Heart left ventricle (tissue), 16 donors: ENCODE measurements around the gene OPRD1. TPM values are rescaled to one million over a fixed set of nuclear protein-coding genes. Genes with fewer than 3 reads are reported as not detected.

Source experiments
- ATAC-seq, 4 donors: fragments of 200-7000 bp; cut with Tn5 transposase; one replicate each; pipeline ENCODE4 v1.9.1; 2020 to 2022; ENCODE audit warnings: moderate library complexity in 4 of 4, mild to moderate bottlenecking in 3 of 4, moderate number of reproducible peaks in 1 of 4
- DNase-seq, 5 donors: peaks; one replicate each; pipeline ENCODE4 v3.0.0-alpha.2; 2020
- H3K27ac ChIP-seq, 12 donors: fragments of 200-600 bp; sonication (generic) in 4 of 12; one replicate each; pipeline versions ENCODE4 v1.5.0 to v1.8.0; 2016 to 2022; ENCODE audit warnings: mild to moderate bottlenecking in 2 of 12
- H3K27me3 ChIP-seq, 9 donors: fragments of 200-600 bp; sonication (generic) in 2 of 9; one replicate each; pipeline versions ENCODE4 v1.5.1 to v1.8.0; 2016 to 2022; ENCODE audit warnings: mild to moderate bottlenecking in 3 of 9
- H3K36me3 ChIP-seq, 9 donors: fragments of 200-600 bp; sonication (generic) in 2 of 9; one replicate each; pipeline versions ENCODE4 v1.5.0 to v1.8.0; 2018 to 2022; ENCODE audit warnings: mild to moderate bottlenecking in 2 of 9
- H3K4me1 ChIP-seq, 12 donors: fragments of 200-600 bp; sonication (generic) in 4 of 12; one replicate each; pipeline versions ENCODE4 v1.5.0 to v1.8.0; 2016 to 2022; ENCODE audit warnings: mild to moderate bottlenecking in 3 of 12
- H3K4me3 ChIP-seq, 12 donors: fragments of 200-600 bp; sonication (generic) in 4 of 12; one replicate each; pipeline versions ENCODE4 v1.5.0 to v1.8.0; 2017 to 2022; ENCODE audit warnings: mild to moderate bottlenecking in 9 of 12, moderate library complexity in 4 of 12
- H3K9me3 ChIP-seq, 12 donors: fragments of 200-600 bp; sonication (generic) in 4 of 12; one replicate each; pipeline versions ENCODE4 v1.5.0 to v1.8.0; 2016 to 2022; ENCODE audit warnings: mild to moderate bottlenecking in 1 of 12
- POLR2A ChIP-seq, 2 donors: fragments of 450-650 bp; IDR thresholded peaks; one replicate each; pipeline ENCODE4 v1.6.1; 2017; ENCODE audit warnings: antibody characterized with exemption in 2 of 2, mild to moderate bottlenecking in 2 of 2, moderate library complexity in 2 of 2
- WGBS, 4 donors: extraction: QIAGEN DNeasy Blood & Tissue Kit in 2 of 4; methylation state at CpG; one replicate each; pipeline versions ENCODE4 v1.1.5 to v1.1.7; 2013 to 2018; 5-methylcytosine and 5-hydroxymethylcytosine counted together
- intact Hi-C, 10 donors: fragments of 100-400 bp; cut with DNase I; formaldehyde crosslinking; loops; one replicate each; pipeline versions ENCODE4 v1.11.1 to v1.14.2; 2022
- polyA plus RNA-seq, 2 donors: library from polyadenylated mRNA; stranded (reverse); fragments of 200-250 nt; gene quantifications; one replicate each; pipeline ENCODE4 v1.2.3, GENCODE V29; 2013
- total RNA-seq, 9 donors: library from RNA; depleted of rRNA in 2 of 9; stranded (reverse); fragments of >200 nt in 2 of 9; fragmentation: NEBNext Ultra II Directional in 3 of 9; extraction: Animal tissue kit (Norgen Biotek cat#: 25700) in 3 of 9; gene quantifications; one replicate each; pipeline versions ENCODE4 v1.1.0 to v1.2.4, GENCODE V29; 2016 to 2023
- TF ChIP-seq, protein P1 (sequence below), 12 donors: fragments of 200-600 bp; sonication (generic) in 4 of 12; IDR thresholded peaks; one replicate each; pipeline versions ENCODE4 v1.5.0 to v1.8.0; 2018 to 2022; ENCODE audit warnings: antibody characterized with exemption in 12 of 12, mild to moderate bottlenecking in 5 of 12
- donor health status: ischemic (EF 13 %, LVEDD 7.1; RV severe dilation, severe dysfunction).
- donor health status: healthy with polysubstance abuse.
- donor health status: DM: no; HTN: yes; CAD: no.
- donor health status: DM: no; HTN: no; CAD: no.
- donor health status: ischemic (EF 25% LVEDD 6.9; RV normal size, moderate dysfunction).
- donor health status: ischemic (EF 25% LVEDD 5.7; RV mildly dilated, moderate dysfunction).
- donor health status: healthy.
- donor health status: DM: yes; HTN: yes; CAD: no.
- donor health status: ischemic (EF 35%, LVEDD 5.7; RV mildly dilated, moderate dysfunction).
- donor health status: nonischemic (EF 11% LVEDD 7.7; RV severe dilation, severe dysfunction).
- donor health status: DM: yes; HTN: yes; CAD: no.
- donor health status: PGD.
- donor health status: ischemic (EF 29% LVEDD 5.4; RV normal size, mild dysfunction).
- donor health status: nonischemic (EF 23%, LVEDD 6.1; RV moderate dilation, normal function).

OPRD1 gene
- total and polyA plus RNA-seq, 11 donors: under 0.01 to 0.02 (median 0.01) TPM; not detected in 7

DNA sequence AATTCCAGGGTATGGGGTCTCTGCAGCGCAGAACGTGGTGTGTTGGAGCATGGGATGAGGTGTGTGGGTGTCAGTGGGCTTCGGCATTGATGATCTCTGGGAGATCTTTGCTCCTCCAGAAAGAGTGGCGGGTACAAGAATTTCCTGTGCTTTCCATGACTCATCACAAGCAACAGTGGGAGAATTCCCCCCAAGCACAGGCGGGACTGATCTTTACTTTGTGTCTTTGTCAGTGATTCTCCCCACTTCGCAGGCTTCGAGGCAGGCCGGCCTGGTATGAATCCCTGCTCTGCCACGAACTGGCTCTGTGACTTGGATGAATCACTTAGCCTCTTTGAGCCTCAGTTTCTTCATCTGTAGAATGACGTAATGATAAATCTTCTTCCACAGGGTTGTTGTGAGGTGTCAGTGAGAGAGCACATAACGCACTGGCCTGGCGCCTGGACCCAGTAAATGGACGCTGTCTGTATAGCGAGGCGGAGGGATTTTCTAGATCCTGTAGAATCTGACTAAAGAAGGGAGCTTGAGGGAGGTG lies 2.0 kb downstream of the OPRD1 start:
- intact Hi-C loops: no loop called here
- ATAC-seq (no peak), DNase-seq (no peak)
- Histone ChIP-seq H3K36me3 (no peaks in the 10 kb centered on the region), H3K27ac (no peak overlapping the region), H3K9me3 (no peaks in the 10 kb centered on the region), H3K27me3 (peaks cover 18 to 83% (median 43%) of the 10 kb centered on the region in 9 donors), H3K4me1 (peaks cover 0 to 9% (median 0%) of the 10 kb centered on the region in 12 donors), H3K4me3 (no peak overlapping the region)
- 80 to 86% (median 82%) methylated on average over 15 of the region's 15 CpGs for WGBS, 4 donors
- TF ChIP-seq POLR2A (IDR thresholded peaks at IDR 0.05): no peak
- TF ChIP-seq, protein P1, sequence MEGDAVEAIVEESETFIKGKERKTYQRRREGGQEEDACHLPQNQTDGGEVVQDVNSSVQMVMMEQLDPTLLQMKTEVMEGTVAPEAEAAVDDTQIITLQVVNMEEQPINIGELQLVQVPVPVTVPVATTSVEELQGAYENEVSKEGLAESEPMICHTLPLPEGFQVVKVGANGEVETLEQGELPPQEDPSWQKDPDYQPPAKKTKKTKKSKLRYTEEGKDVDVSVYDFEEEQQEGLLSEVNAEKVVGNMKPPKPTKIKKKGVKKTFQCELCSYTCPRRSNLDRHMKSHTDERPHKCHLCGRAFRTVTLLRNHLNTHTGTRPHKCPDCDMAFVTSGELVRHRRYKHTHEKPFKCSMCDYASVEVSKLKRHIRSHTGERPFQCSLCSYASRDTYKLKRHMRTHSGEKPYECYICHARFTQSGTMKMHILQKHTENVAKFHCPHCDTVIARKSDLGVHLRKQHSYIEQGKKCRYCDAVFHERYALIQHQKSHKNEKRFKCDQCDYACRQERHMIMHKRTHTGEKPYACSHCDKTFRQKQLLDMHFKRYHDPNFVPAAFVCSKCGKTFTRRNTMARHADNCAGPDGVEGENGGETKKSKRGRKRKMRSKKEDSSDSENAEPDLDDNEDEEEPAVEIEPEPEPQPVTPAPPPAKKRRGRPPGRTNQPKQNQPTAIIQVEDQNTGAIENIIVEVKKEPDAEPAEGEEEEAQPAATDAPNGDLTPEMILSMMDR (IDR thresholded peaks at IDR 0.05): no peak

- Histone ChIP-seq H3K36me3 (no peaks in the 10 kb centered on the region), H3K9me3 (no peaks in the 10 kb centered on the region), H3K27ac (no peak overlapping the region), H3K4me1 (peaks cover 0 to 9% (median 0%) of the 10 kb centered on the region in 12 donors), H3K4me3 (no peak overlapping the region), H3K27me3 (peaks cover 16 to 73% (median 37%) of the 10 kb centered on the region in 9 donors)
- TF ChIP-seq POLR2A (IDR thresholded peaks at IDR 0.05): no peak
- TF ChIP-seq, protein P1 (IDR thresholded peaks at IDR 0.05): no peak
- 31 to 41% (median 37%) methylated on average over 11 to 12 of the region's 12 CpGs for WGBS, 4 donors
- ATAC-seq (no peak), DNase-seq (no peak)
- intact Hi-C loops: no loop called here
Observed at GRCh38 chr1:28815533-28816185, 3.7 kb downstream of the OPRD1 start.

DNA sequence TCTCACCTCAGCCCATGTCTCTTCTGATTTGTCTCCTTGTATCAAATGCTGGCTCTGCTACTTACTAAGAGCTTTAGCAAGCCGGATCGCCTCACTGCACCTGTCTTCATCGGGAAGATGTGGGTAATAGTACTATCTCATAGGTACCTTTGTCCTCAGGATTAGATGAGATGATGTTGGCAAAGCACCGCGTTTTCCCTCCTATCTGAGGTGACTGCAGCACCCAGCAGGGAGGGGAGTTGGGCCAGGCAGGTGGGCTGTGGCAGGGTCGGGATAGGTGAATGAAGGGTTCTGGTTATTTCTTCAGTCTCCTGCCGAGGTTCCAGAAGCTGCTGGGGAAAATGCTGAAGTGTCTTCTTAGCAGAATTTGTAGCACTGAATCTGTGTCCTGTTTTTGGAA lies 5.2 kb downstream of the OPRD1 start:
- WGBS, 4 donors: 74 to 83% (median 76%) methylated on average over 7 of the region's 7 CpGs
- peaks cover 10 to 58% (median 30%) of the 10 kb centered on the region in 9 donors for H3K27me3 ChIP-seq
- TF ChIP-seq, protein P1 (IDR thresholded peaks at IDR 0.05): no peak
- TF ChIP-seq POLR2A (IDR thresholded peaks at IDR 0.05): no peak
- H3K27ac ChIP-seq: no peak overlapping the region
- H3K4me3 ChIP-seq: no peak overlapping the region
- H3K4me1 ChIP-seq: peaks cover 0 to 4% (median 0%) of the 10 kb centered on the region in 12 donors
- no peaks in the 10 kb centered on the region for H3K9me3 ChIP-seq
- ATAC-seq (no peak), DNase-seq (no peak)
- intact Hi-C loops: no loop called here
- no peaks in the 10 kb centered on the region for H3K36me3 ChIP-seq

DNA sequence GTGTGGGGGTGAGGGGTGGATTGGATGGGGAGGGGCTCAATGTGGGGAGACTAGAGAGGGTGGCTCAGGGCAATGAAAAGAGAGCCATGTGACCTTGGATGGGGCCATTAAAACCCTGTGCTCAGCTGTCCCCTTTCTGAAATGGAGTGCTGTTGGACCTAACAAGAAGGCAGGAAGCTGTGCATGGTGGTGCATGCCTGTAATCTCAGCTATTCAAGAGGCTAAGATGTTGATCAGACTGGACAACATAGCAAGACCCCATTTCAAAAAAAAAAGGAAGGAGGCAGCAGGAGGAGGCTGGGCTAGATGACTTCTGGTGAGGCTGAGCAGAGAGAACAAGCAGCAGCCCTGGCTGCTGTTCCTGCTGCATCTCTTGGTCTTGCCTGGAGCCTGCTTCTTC lies 7.0 kb downstream of the OPRD1 start:
- peaks cover 0 to 39% (median 13%) of the 10 kb centered on the region in 9 donors for H3K27me3 ChIP-seq
- TF ChIP-seq, protein P1 (IDR thresholded peaks at IDR 0.05): no peak
- no peak overlapping the region for H3K4me3 ChIP-seq
- H3K36me3 ChIP-seq: no peaks in the 10 kb centered on the region
- intact Hi-C loops: no loop called here
- no peak overlapping the region for H3K27ac ChIP-seq
- no peaks in the 10 kb centered on the region for H3K9me3 ChIP-seq
- DNase-seq (no peak), ATAC-seq (no peak)
- H3K4me1 ChIP-seq: no peaks in the 10 kb centered on the region
